Epidermal melanocyte (primary cell): ENCODE results near the gene EPS8L1.
"Not testable (repeated sequence)": the region's sequence is repeated elsewhere in the genome, so short reads cannot be mapped to it uniquely, and the experiment has no call there.

Experiments used
- DNase-seq: peaks from one replicate; pipeline ENCODE4 v3.0.0; 2011; ENCODE audit warnings: low spot score; ENCODE audit not compliant: insufficient read length

EPS8L1 gene

DNA sequence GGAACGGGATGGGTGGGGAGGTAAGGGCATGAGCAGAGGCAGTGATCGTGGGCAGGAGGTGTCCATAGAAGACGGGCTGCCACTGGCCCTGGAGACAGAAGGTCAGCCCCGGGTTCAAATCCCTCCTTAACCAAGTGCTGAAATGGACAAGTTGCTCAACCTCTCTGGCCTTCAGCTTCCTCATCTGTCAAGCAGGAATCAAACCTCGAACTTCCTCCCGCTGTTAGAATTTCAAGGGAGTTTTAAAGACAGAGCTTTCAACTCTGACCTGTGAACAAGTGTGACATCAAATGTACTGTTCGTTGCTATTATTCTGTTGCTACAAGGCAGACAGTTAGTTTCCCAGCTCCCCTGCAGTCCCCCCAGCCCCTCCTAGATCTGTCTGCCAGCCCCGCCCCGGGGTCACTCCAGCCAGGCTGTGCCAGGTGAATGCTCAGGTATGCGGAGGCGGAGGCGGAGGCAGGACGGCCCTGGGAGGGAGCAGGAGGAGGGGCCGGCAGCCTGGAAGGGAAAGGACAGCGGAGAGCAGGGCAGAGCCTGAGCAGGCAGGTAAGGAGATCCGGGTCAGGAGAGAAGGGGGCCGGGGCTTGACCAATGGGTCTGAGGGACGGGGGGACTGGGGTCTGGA, at the start of gene EPS8L1:
EPS8L1 (plus strand) TSS at position 499 of the 628 bp plus-strand sequence. CDS start 576 bp downstream, outside the sequence.
- no peak for DNase-seq

DNA sequence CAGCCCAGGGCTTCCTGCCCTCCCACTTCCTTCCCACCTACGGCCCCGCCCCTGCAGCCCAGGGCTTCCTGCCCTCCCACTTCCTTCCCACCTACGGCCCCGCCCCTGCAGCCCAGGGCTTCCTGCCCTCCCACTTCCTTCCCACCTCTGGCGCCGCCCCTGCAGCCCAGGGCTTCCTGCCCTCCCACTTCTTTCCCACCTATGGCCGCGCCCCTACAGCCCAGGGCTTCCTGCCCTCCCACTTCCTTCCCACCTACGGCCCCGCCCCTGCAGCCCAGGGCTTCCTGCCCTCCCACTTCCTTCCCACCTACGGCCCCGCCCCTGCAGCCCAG, 48.6 kb upstream of the EPS8L1 start:
- not testable (repeated sequence) for DNase-seq

- DNase-seq, result no peak
Measured at GRCh38 chr19:55027472-55028337, 48.0 kb upstream of the EPS8L1 start.

- DNase-seq, result no peak
Measured at GRCh38 chr19:55028757-55029156, 46.9 kb upstream of the EPS8L1 start.

GRCh38 chr19:55031178-55031577, 44.5 kb upstream of the EPS8L1 start:
- DNase-seq, result no peak

- no peak for DNase-seq
Measured at GRCh38 chr19:55032170-55032800, 43.4 kb upstream of the EPS8L1 start.

DNA sequence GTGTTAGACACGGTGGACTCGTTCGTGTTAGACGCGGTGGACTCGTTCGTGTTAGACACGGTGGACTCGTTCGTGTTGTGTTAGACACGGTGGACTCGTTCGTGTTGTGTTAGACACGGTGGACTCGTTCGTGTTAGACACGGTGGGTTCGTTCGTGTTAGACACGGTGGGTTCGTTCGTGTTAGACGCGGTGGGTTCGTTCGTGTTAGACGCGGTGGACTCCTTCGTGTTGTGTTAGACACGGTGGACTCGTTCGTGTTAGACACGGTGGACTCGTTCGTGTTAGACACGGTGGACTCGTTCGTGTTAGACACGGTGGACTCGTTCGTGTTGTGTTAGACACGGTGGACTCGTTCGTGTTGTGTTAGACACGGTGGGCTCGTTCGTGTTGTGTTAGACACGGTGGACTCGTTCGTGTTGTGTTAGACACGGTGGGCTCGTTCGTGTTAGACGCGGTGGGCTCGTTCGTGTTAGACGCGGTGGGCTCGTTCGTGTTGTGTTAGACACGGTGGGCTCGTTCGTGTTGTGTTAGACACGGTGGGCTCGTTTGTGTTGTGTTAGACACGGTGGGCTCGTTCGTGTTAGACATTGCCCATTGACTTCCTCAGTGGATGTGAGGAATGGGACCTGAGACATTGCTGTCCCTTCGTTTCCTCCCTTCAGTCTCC, 42.6 kb upstream of the EPS8L1 start:
- DNase-seq, result not testable (repeated sequence)

GRCh38 chr19:55034751-55035150, 40.9 kb upstream of the EPS8L1 start:
- DNase-seq, result no peak

- no peak for DNase-seq
Measured at GRCh38 chr19:55036058-55036457, 39.6 kb upstream of the EPS8L1 start.

GRCh38 chr19:55037603-55038002, 38.1 kb upstream of the EPS8L1 start:
- DNase-seq, result not testable (repeated sequence)

- DNase-seq, result not testable (repeated sequence)
Measured at GRCh38 chr19:55040654-55041053, 35.0 kb upstream of the EPS8L1 start.

DNA sequence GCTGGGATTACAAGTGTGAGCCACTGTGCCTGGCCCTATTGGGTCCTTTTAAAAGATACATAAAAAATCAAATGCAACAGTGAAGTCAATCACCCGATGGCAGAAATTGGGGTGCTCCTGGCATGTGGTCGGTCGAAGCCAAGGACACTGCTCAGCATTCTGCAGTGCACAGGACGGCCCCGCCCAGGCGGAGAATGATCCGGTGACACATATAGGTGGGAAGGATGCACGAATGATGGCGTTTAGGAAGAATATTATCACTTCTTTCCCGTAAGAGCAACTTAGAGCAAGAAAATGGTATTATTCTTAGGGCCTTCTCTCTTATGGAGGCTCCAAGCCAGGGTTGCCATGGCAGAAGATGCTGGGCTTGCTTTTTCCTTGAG, 34.4 kb upstream of the EPS8L1 start:
- DNase-seq, result no peak

GRCh38 chr19:55041627-55042343, 33.9 kb upstream of the EPS8L1 start:
- DNase-seq, result no peak

DNA sequence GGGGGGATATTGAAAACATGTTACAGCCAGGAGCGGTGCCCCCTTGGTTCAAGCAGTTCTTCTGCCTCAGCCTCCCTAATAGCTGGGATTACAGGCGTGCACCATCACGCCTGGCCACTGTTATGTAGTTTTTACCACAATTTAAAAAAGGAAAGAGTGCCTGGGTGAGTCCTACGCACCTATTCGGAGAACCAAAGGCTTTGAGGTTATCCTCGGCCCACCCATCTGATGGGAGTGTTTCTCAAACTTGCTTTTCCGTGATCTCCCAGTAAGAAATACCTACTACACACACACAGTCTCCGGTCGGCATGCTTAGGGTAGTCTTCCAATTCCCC, 33.4 kb upstream of the EPS8L1 start:
- no peak for DNase-seq

DNA sequence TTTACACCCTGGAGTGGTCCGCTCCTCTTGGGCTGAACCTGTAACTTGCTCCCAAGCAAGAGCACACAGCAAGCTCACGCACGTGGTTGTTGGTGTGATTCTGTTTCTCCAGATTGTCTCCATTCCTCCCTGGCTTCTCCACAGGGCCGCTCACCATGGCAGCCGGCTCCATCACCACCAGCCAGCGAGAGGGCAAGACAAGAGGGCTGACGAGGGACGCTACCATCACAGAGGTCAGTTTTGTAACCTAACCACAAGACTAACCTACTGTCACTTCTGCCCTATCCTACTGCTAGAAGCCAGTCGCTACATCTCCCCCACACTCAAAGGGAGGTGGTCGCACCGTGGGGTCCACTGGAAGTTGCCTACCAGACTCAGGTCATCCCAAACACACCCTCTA, 33.0 kb upstream of the EPS8L1 start:
- DNase-seq, result no peak

DNA sequence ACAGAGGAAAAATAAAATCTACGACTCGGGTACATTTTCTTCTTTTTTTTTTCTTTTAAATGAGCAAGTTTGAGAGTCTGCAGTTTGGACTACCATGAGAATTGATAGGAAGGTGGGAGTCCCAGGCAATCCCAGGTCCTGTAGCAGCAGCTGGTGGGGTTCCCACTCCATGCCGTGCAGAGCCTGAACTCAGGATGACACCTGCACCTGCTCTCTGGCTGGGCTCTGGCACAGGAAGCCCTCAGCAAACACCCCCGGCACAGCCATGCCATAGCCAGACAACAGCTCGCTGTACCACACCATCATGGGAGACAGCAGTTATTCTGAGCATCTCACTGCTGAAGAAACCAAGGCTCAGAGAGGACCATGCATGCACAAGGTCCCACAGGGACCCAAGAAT, 31.4 kb upstream of the EPS8L1 start:
- DNase-seq, result no peak

GRCh38 chr19:55044771-55045716, 30.6 kb upstream of the EPS8L1 start:
- DNase-seq, result no peak

DNA sequence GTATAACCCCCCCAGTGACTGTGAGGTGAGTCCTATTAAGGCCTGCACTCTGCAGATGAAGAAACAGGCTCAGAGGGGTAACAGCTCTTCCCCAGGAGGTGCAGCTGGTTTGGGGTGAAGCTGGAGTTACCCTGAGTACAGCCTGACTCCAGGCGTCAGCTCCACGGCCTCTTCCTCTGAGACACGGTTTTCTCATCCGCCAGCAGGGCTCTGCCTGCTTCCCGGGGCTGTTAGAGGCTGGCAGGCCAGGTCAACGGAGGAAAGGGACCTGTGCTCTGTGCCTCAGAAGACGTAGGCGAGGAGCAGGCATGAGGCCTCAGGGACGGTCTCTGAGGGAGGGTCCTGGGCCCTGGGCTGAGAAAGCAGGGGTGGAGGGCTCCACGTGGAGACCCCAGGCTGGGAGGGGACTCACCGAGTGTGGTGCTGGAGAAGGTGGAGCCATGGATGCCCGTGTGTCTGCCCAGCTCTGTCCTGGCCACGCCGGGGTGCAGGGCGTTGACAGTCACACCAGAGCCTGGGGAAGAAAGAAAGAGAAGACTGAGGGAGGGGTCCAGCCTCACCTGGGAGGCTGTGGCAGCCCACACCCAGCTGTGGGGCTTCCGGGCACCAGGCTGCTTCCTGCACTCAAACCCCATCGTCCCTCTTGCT, 28.6 kb upstream of the EPS8L1 start:
- DNase-seq, result no peak

- no peak for DNase-seq
Measured at GRCh38 chr19:55047951-55048350, 27.7 kb upstream of the EPS8L1 start.

GRCh38 chr19:55048446-55048845, 27.2 kb upstream of the EPS8L1 start:
- no peak for DNase-seq
